Activated naive CD8-positive, alpha-beta T cell treated with anti-CD3 and anti-CD28 coated beads, Interleukin-2, amount 50 U/mL, for 24 hours (primary cell): ENCODE results near the gene NSUN6.

ENCODE experiments used
- ATAC-seq: fragments of 150-1000 bp; cut with Tn5 transposase; one replicate; pipeline ENCODE4 v1.10.0; 2021
- DNase-seq: peaks from one replicate; pipeline ENCODE4 v3.0.0; 2021
- H3K27ac Mint-ChIP-seq: one replicate; pipeline ENCODE4 v1.8.0; 2021; ENCODE audit warnings: mild to moderate bottlenecking, mixed read lengths
- H3K27me3 Mint-ChIP-seq: one replicate; pipeline ENCODE4 v1.8.0; 2021; ENCODE audit warnings: mixed read lengths
- H3K36me3 Mint-ChIP-seq: one replicate; pipeline ENCODE4 v1.8.0; 2021; ENCODE audit warnings: low read depth, mixed read lengths
- H3K4me1 Mint-ChIP-seq: one replicate; pipeline ENCODE4 v1.8.0; 2021; ENCODE audit warnings: mixed read lengths
- H3K4me3 Mint-ChIP-seq: one replicate; pipeline ENCODE4 v1.8.0; 2021; ENCODE audit warnings: mild to moderate bottlenecking, moderate library complexity, mixed read lengths
- H3K9me3 Mint-ChIP-seq: one replicate; pipeline ENCODE4 v1.8.0; 2021; ENCODE audit warnings: mixed read lengths

Gene NSUN6

GRCh38 chr10:18539335-18539734 lies 112.1 kb downstream of the NSUN6 start:
- H3K9me3 Mint-ChIP-seq: no peaks in the 10 kb centered on the region
- H3K4me3 Mint-ChIP-seq: no peak overlapping the region
- no peaks in the 10 kb centered on the region for H3K27me3 Mint-ChIP-seq
- H3K36me3 Mint-ChIP-seq: peaks cover 44% of the 10 kb centered on the region
- H3K27ac Mint-ChIP-seq: no peak overlapping the region
- DNase-seq (no peak), ATAC-seq (no peak)
- no peaks in the 10 kb centered on the region for H3K4me1 Mint-ChIP-seq

GRCh38 chr10:18533896-18534295 lies 117.5 kb downstream of the NSUN6 start:
- Mint-ChIP-seq H3K4me1 (no peaks in the 10 kb centered on the region), H3K36me3 (peaks cover 31% of the 10 kb centered on the region), H3K4me3 (no peak overlapping the region), H3K9me3 (peaks cover 9% of the 10 kb centered on the region), H3K27ac (no peak overlapping the region), H3K27me3 (no peaks in the 10 kb centered on the region)
- DNase-seq (no peak), ATAC-seq (no peak)

- H3K27me3 Mint-ChIP-seq: no peaks in the 10 kb centered on the region
- no peak for DNase-seq
- no peak for ATAC-seq
- H3K36me3 Mint-ChIP-seq: peaks cover 31% of the 10 kb centered on the region
- no peaks in the 10 kb centered on the region for H3K4me1 Mint-ChIP-seq
- H3K9me3 Mint-ChIP-seq: peaks cover 9% of the 10 kb centered on the region
- no peak overlapping the region for H3K27ac Mint-ChIP-seq
- no peak overlapping the region for H3K4me3 Mint-ChIP-seq
These were observed 118.4 kb downstream of the NSUN6 start for GRCh38 chr10:18532881-18533535.

GRCh38 chr10:18528292-18528691 lies 123.1 kb downstream of the NSUN6 start:
- Mint-ChIP-seq H3K27me3 (no peaks in the 10 kb centered on the region), H3K9me3 (peaks cover 9% of the 10 kb centered on the region), H3K4me3 (no peak overlapping the region), H3K4me1 (no peaks in the 10 kb centered on the region), H3K27ac (no peak overlapping the region), H3K36me3 (peaks cover 25% of the 10 kb centered on the region)
- no peak for DNase-seq
- no peak for ATAC-seq

- Mint-ChIP-seq H3K27me3 (no peaks in the 10 kb centered on the region), H3K4me3 (no peak overlapping the region), H3K4me1 (no peaks in the 10 kb centered on the region)
These were observed 123.7 kb downstream of the NSUN6 start for GRCh38 chr10:18527687-18528086.

GRCh38 chr10:18523858-18524257 lies 127.5 kb downstream of the NSUN6 start:
- H3K4me3 Mint-ChIP-seq: no peak overlapping the region
- H3K27ac Mint-ChIP-seq: no peak overlapping the region
- H3K36me3 Mint-ChIP-seq: peaks cover 6% of the 10 kb centered on the region
- H3K4me1 Mint-ChIP-seq: no peaks in the 10 kb centered on the region
- no peak for DNase-seq
- peaks cover 14% of the 10 kb centered on the region for H3K9me3 Mint-ChIP-seq
- H3K27me3 Mint-ChIP-seq: no peaks in the 10 kb centered on the region
- ATAC-seq: no peak

More at GRCh38 chr10:18527687-18528086, 123.7 kb downstream of the NSUN6 start:
- ATAC-seq (no peak), DNase-seq (no peak)
- H3K27ac Mint-ChIP-seq: no peak overlapping the region
- peaks cover 25% of the 10 kb centered on the region for H3K36me3 Mint-ChIP-seq
- peaks cover 9% of the 10 kb centered on the region for H3K9me3 Mint-ChIP-seq

GRCh38 chr10:18523025-18523424 lies 128.4 kb downstream of the NSUN6 start:
- peaks cover 14% of the 10 kb centered on the region for H3K9me3 Mint-ChIP-seq
- no peak overlapping the region for H3K27ac Mint-ChIP-seq
- H3K27me3 Mint-ChIP-seq: no peaks in the 10 kb centered on the region
- DNase-seq: no peak
- no peaks in the 10 kb centered on the region for H3K4me1 Mint-ChIP-seq
- no peak overlapping the region for H3K4me3 Mint-ChIP-seq
- peaks cover 6% of the 10 kb centered on the region for H3K36me3 Mint-ChIP-seq
- ATAC-seq: no peak

GRCh38 chr10:18516851-18517250 lies 134.5 kb downstream of the NSUN6 start:
- DNase-seq (no peak), ATAC-seq (no peak)
- H3K36me3 Mint-ChIP-seq: peaks cover 13% of the 10 kb centered on the region
- H3K4me1 Mint-ChIP-seq: no peaks in the 10 kb centered on the region
- no peak overlapping the region for H3K27ac Mint-ChIP-seq
- H3K27me3 Mint-ChIP-seq: no peaks in the 10 kb centered on the region
- H3K4me3 Mint-ChIP-seq: no peak overlapping the region
- H3K9me3 Mint-ChIP-seq: peaks cover 26% of the 10 kb centered on the region

- Mint-ChIP-seq H3K36me3 (peaks cover 13% of the 10 kb centered on the region), H3K9me3 (peaks cover 17% of the 10 kb centered on the region), H3K4me1 (no peaks in the 10 kb centered on the region), H3K27ac (no peak overlapping the region), H3K27me3 (no peaks in the 10 kb centered on the region), H3K4me3 (no peak overlapping the region)
- DNase-seq: no peak
- ATAC-seq: no peak
These were observed 136.8 kb downstream of the NSUN6 start for GRCh38 chr10:18514537-18514936.

GRCh38 chr10:18508587-18508986 lies 142.8 kb downstream of the NSUN6 start:
- peaks cover 13% of the 10 kb centered on the region for H3K36me3 Mint-ChIP-seq
- ATAC-seq (no peak), DNase-seq (no peak)
- H3K4me1 Mint-ChIP-seq: no peaks in the 10 kb centered on the region
- no peak overlapping the region for H3K27ac Mint-ChIP-seq
- no peak overlapping the region for H3K4me3 Mint-ChIP-seq
- peaks cover 12% of the 10 kb centered on the region for H3K9me3 Mint-ChIP-seq
- peaks cover 4% of the 10 kb centered on the region for H3K27me3 Mint-ChIP-seq

GRCh38 chr10:18505456-18506118 lies 145.8 kb downstream of the NSUN6 start:
- Mint-ChIP-seq H3K4me1 (no peaks in the 10 kb centered on the region), H3K9me3 (no peaks in the 10 kb centered on the region), H3K4me3 (no peak overlapping the region), H3K36me3 (no peaks in the 10 kb centered on the region), H3K27ac (no peak overlapping the region), H3K27me3 (peaks cover 8% of the 10 kb centered on the region)
- no peak for ATAC-seq
- no peak for DNase-seq

- no peak for ATAC-seq
- no peak for DNase-seq
These were observed 147.2 kb downstream of the NSUN6 start for GRCh38 chr10:18504161-18504560.

GRCh38 chr10:18501629-18502028 lies 149.8 kb downstream of the NSUN6 start:
- DNase-seq (no peak), ATAC-seq (no peak)
- H3K27ac Mint-ChIP-seq: no peak overlapping the region
- peaks cover 10% of the 10 kb centered on the region for H3K27me3 Mint-ChIP-seq
- H3K36me3 Mint-ChIP-seq: no peaks in the 10 kb centered on the region
- H3K4me3 Mint-ChIP-seq: no peak overlapping the region
- no peaks in the 10 kb centered on the region for H3K4me1 Mint-ChIP-seq
- no peaks in the 10 kb centered on the region for H3K9me3 Mint-ChIP-seq

More at GRCh38 chr10:18504161-18504560, 147.2 kb downstream of the NSUN6 start:
- Mint-ChIP-seq H3K36me3 (no peaks in the 10 kb centered on the region), H3K4me1 (no peaks in the 10 kb centered on the region), H3K9me3 (no peaks in the 10 kb centered on the region), H3K27me3 (peaks cover 10% of the 10 kb centered on the region), H3K4me3 (no peak overlapping the region), H3K27ac (no peak overlapping the region)

- DNase-seq (no peak), ATAC-seq (no peak)
- Mint-ChIP-seq H3K4me1 (no peaks in the 10 kb centered on the region), H3K27ac (no peak overlapping the region), H3K36me3 (no peaks in the 10 kb centered on the region), H3K4me3 (no peak overlapping the region), H3K27me3 (peaks cover 10% of the 10 kb centered on the region), H3K9me3 (no peaks in the 10 kb centered on the region)
These were observed 150.2 kb downstream of the NSUN6 start for GRCh38 chr10:18501198-18501597.

- Mint-ChIP-seq H3K27ac (no peak overlapping the region), H3K4me1 (no peaks in the 10 kb centered on the region), H3K36me3 (no peaks in the 10 kb centered on the region)
These were observed 150.8 kb downstream of the NSUN6 start for GRCh38 chr10:18500576-18500975.

More at GRCh38 chr10:18500576-18500975, 150.8 kb downstream of the NSUN6 start:
- H3K4me3 Mint-ChIP-seq: no peak overlapping the region
- no peak for ATAC-seq
- H3K27me3 Mint-ChIP-seq: peaks cover 10% of the 10 kb centered on the region
- H3K9me3 Mint-ChIP-seq: no peaks in the 10 kb centered on the region
- no peak for DNase-seq
